HEK293 (cell line): ENCODE data around the gene DDX50.

ENCODE experiments used
- BCL11B ChIP-seq: fragments of 450-650 bp; formaldehyde crosslinking; IDR thresholded peaks from 2 replicates; pipeline ENCODE4 v1.5.1; 2016; ENCODE audit warnings: low read depth, missing biosample characterization, missing genetic modification characterization
- EGR2 ChIP-seq: fragments of 450-650 bp; formaldehyde crosslinking; IDR thresholded peaks from 2 replicates; pipeline ENCODE4 v1.5.1; 2016; ENCODE audit warnings: low read depth, missing biosample characterization, missing genetic modification characterization
- FEZF1 ChIP-seq: fragments of 450-650 bp; formaldehyde crosslinking; IDR thresholded peaks from 2 replicates; pipeline ENCODE4 v1.5.1; 2016; ENCODE audit warnings: missing biosample characterization, missing genetic modification characterization
- GLI4 ChIP-seq: fragments of 450-650 bp; formaldehyde crosslinking; IDR thresholded peaks from 2 replicates; pipeline ENCODE4 v1.5.1; 2016; ENCODE audit warnings: missing biosample characterization, missing genetic modification characterization
- KLF10 ChIP-seq: fragments of 450-650 bp; IDR thresholded peaks from 2 replicates; pipeline ENCODE4 v1.5.1; 2018; ENCODE audit warnings: missing biosample characterization, mild to moderate bottlenecking, missing genetic modification characterization
- PBX3 ChIP-seq: sonication (generic); formaldehyde crosslinking; IDR thresholded peaks from 2 replicates; pipeline ENCODE4 v1.8.1; 2022; ENCODE audit warnings: mild to moderate bottlenecking, moderate library complexity, missing genetic modification reagents
- PRDM1 ChIP-seq: fragments of 450-650 bp; formaldehyde crosslinking; IDR thresholded peaks from 2 replicates; pipeline ENCODE4; 2016; ENCODE audit warnings: missing biosample characterization, missing genetic modification characterization
- SETDB1 ChIP-seq: IDR thresholded peaks from one replicate; pipeline ENCODE4 v1.6.1; 2017; ENCODE audit warnings: mild to moderate bottlenecking, low read length, moderate library complexity, mixed read lengths; ENCODE audit not compliant: insufficient read length
- TRIM28 ChIP-seq: IDR thresholded peaks from 2 replicates; pipeline ENCODE4 v1.6.1; 2011; ENCODE audit warnings: low read length, control low read depth, borderline replicate concordance
- ZBTB21 ChIP-seq: fragments of 450-650 bp; formaldehyde crosslinking; IDR thresholded peaks from 2 replicates; pipeline ENCODE4 v1.5.1; 2017; ENCODE audit warnings: missing biosample characterization, missing genetic modification characterization
- ZBTB44 ChIP-seq: fragments of 450-650 bp; IDR thresholded peaks from 2 replicates; pipeline ENCODE4 v1.5.1; 2018; ENCODE audit warnings: missing biosample characterization, mild to moderate bottlenecking, missing genetic modification characterization
- ZFP37 ChIP-seq: fragments of 450-650 bp; formaldehyde crosslinking; IDR thresholded peaks from 2 replicates; pipeline ENCODE4 v1.5.1; 2016; ENCODE audit warnings: missing biosample characterization, missing genetic modification characterization
- ZFP41 ChIP-seq: fragments of 450-650 bp; formaldehyde crosslinking; IDR thresholded peaks from 2 replicates; pipeline ENCODE4 v1.5.1; 2016; ENCODE audit warnings: missing biosample characterization, missing genetic modification characterization, borderline replicate concordance
- ZNF112 ChIP-seq: fragments of 450-650 bp; formaldehyde crosslinking; IDR thresholded peaks from 2 replicates; pipeline ENCODE4 v1.5.0; 2017; ENCODE audit warnings: missing biosample characterization, missing genetic modification characterization
- ZNF121 ChIP-seq: fragments of 450-650 bp; formaldehyde crosslinking; IDR thresholded peaks from 2 replicates; pipeline ENCODE4 v1.5.1; 2016; ENCODE audit warnings: missing biosample characterization, missing genetic modification characterization
- ZNF169 ChIP-seq: fragments of 450-650 bp; formaldehyde crosslinking; IDR thresholded peaks from 2 replicates; pipeline ENCODE4 v1.5.1; 2016; ENCODE audit warnings: missing biosample characterization, missing genetic modification characterization
- ZNF174 ChIP-seq: fragments of 450-650 bp; formaldehyde crosslinking; IDR thresholded peaks from 2 replicates; pipeline ENCODE4 v1.5.0; 2017; ENCODE audit warnings: missing biosample characterization, mild to moderate bottlenecking, missing genetic modification characterization
- ZNF175 ChIP-seq: fragments of 450-650 bp; formaldehyde crosslinking; IDR thresholded peaks from 2 replicates; pipeline ENCODE4 v1.5.1; 2016; ENCODE audit warnings: missing biosample characterization, missing genetic modification characterization
- ZNF2 ChIP-seq: fragments of 450-650 bp; formaldehyde crosslinking; IDR thresholded peaks from 2 replicates; pipeline ENCODE4 v1.5.1; 2016; ENCODE audit warnings: missing biosample characterization, missing genetic modification characterization
- ZNF239 ChIP-seq: fragments of 450-650 bp; formaldehyde crosslinking; IDR thresholded peaks from 2 replicates; pipeline ENCODE4 v1.5.1; 2016; ENCODE audit warnings: missing biosample characterization, missing genetic modification characterization
- ZNF350 ChIP-seq: fragments of 450-650 bp; formaldehyde crosslinking; IDR thresholded peaks from 2 replicates; pipeline ENCODE4 v1.5.0; 2017; ENCODE audit warnings: missing biosample characterization, mild to moderate bottlenecking, missing genetic modification characterization
- ZNF558 ChIP-seq: fragments of 450-650 bp; formaldehyde crosslinking; IDR thresholded peaks from 2 replicates; pipeline ENCODE4 v1.5.1; 2016; ENCODE audit warnings: missing biosample characterization, missing genetic modification characterization
- ZNF600 ChIP-seq: fragments of 450-650 bp; formaldehyde crosslinking; IDR thresholded peaks from 2 replicates; pipeline ENCODE4 v1.5.1; 2016; ENCODE audit warnings: missing biosample characterization, missing genetic modification characterization
- ZNF610 ChIP-seq: fragments of 450-650 bp; formaldehyde crosslinking; IDR thresholded peaks from 2 replicates; pipeline ENCODE4 v1.5.1; 2016; ENCODE audit warnings: missing biosample characterization, missing genetic modification characterization, borderline replicate concordance
- ZNF692 ChIP-seq: fragments of 450-650 bp; formaldehyde crosslinking; IDR thresholded peaks from 2 replicates; pipeline ENCODE4 v1.5.1; 2016; ENCODE audit warnings: missing biosample characterization, missing genetic modification characterization
- ZNF785 ChIP-seq: fragments of 450-650 bp; formaldehyde crosslinking; IDR thresholded peaks from 2 replicates; pipeline ENCODE4 v1.5.1; 2016; ENCODE audit warnings: missing biosample characterization, missing genetic modification characterization
- ZNF830 ChIP-seq: fragments of 450-650 bp; IDR thresholded peaks from 2 replicates; pipeline ENCODE4 v1.5.0; 2018; ENCODE audit warnings: missing biosample characterization, missing genetic modification characterization, low read depth, mild to moderate bottlenecking, moderate library complexity
- ZNF837 ChIP-seq: fragments of 450-650 bp; formaldehyde crosslinking; IDR thresholded peaks from 2 replicates; pipeline ENCODE4 v1.5.1; 2016; ENCODE audit warnings: missing biosample characterization, missing genetic modification characterization
- TF ChIP-seq, protein P1 (sequence below): fragments of 450-650 bp; formaldehyde crosslinking; IDR thresholded peaks from 2 replicates; pipeline ENCODE4 v1.5.1; 2017; ENCODE audit warnings: missing biosample characterization, missing genetic modification characterization
- TF ChIP-seq, protein P2 (sequence below): fragments of 450-650 bp; formaldehyde crosslinking; IDR thresholded peaks from 2 replicates; pipeline ENCODE4 v1.5.1; 2016; ENCODE audit warnings: missing biosample characterization, missing genetic modification characterization
- TF ChIP-seq, protein P3 (sequence below): fragments of 450-650 bp; formaldehyde crosslinking; IDR thresholded peaks from 2 replicates; pipeline ENCODE4 v1.5.1; 2017; ENCODE audit warnings: missing biosample characterization, missing genetic modification characterization

DDX50 gene

GRCh38 chr10:68871731-68872342, 29.3 kb upstream of the DDX50 start (continued):
- TF ChIP-seq, protein P1, sequence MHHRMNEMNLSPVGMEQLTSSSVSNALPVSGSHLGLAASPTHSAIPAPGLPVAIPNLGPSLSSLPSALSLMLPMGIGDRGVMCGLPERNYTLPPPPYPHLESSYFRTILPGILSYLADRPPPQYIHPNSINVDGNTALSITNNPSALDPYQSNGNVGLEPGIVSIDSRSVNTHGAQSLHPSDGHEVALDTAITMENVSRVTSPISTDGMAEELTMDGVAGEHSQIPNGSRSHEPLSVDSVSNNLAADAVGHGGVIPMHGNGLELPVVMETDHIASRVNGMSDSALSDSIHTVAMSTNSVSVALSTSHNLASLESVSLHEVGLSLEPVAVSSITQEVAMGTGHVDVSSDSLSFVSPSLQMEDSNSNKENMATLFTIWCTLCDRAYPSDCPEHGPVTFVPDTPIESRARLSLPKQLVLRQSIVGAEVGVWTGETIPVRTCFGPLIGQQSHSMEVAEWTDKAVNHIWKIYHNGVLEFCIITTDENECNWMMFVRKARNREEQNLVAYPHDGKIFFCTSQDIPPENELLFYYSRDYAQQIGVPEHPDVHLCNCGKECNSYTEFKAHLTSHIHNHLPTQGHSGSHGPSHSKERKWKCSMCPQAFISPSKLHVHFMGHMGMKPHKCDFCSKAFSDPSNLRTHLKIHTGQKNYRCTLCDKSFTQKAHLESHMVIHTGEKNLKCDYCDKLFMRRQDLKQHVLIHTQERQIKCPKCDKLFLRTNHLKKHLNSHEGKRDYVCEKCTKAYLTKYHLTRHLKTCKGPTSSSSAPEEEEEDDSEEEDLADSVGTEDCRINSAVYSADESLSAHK (tag by site-specific recombination): peak; percentile 89
- TF ChIP-seq FEZF1 (tag by site-specific recombination): peak; percentile 94
- no peak for TF ChIP-seq ZNF174 (tag by site-specific recombination)
- TF ChIP-seq ZNF112 (tag by site-specific recombination): no peak
- TF ChIP-seq ZFP41 (tag by site-specific recombination): no peak
- no peak for TF ChIP-seq ZNF239 (tag by site-specific recombination)
- TF ChIP-seq ZNF692: peak; percentile 52; the same call in 1 of the 2 replicates
- no peak for TF ChIP-seq ZNF169 (tag by site-specific recombination)
- no peak for TF ChIP-seq SETDB1
- TF ChIP-seq ZNF2 (tag by site-specific recombination): peak; percentile 86
- no peak for TF ChIP-seq ZNF175
- no peak for TF ChIP-seq GLI4 (tag by site-specific recombination)
- peak; percentile 96 for TF ChIP-seq ZNF558 (tag by site-specific recombination)
- TF ChIP-seq TRIM28: no peak
- TF ChIP-seq PRDM1 (tag by site-specific recombination): no peak
- TF ChIP-seq ZNF785 (tag by site-specific recombination): no peak
- no peak for TF ChIP-seq ZNF350 (tag by site-specific recombination)
- no peak for TF ChIP-seq PBX3 (CRISPR knock-in tag)
- TF ChIP-seq, protein P2, sequence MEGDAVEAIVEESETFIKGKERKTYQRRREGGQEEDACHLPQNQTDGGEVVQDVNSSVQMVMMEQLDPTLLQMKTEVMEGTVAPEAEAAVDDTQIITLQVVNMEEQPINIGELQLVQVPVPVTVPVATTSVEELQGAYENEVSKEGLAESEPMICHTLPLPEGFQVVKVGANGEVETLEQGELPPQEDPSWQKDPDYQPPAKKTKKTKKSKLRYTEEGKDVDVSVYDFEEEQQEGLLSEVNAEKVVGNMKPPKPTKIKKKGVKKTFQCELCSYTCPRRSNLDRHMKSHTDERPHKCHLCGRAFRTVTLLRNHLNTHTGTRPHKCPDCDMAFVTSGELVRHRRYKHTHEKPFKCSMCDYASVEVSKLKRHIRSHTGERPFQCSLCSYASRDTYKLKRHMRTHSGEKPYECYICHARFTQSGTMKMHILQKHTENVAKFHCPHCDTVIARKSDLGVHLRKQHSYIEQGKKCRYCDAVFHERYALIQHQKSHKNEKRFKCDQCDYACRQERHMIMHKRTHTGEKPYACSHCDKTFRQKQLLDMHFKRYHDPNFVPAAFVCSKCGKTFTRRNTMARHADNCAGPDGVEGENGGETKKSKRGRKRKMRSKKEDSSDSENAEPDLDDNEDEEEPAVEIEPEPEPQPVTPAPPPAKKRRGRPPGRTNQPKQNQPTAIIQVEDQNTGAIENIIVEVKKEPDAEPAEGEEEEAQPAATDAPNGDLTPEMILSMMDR: no peak
- TF ChIP-seq ZNF121: no peak
- peak; percentile 99 for TF ChIP-seq ZBTB44
- TF ChIP-seq, protein P3, sequence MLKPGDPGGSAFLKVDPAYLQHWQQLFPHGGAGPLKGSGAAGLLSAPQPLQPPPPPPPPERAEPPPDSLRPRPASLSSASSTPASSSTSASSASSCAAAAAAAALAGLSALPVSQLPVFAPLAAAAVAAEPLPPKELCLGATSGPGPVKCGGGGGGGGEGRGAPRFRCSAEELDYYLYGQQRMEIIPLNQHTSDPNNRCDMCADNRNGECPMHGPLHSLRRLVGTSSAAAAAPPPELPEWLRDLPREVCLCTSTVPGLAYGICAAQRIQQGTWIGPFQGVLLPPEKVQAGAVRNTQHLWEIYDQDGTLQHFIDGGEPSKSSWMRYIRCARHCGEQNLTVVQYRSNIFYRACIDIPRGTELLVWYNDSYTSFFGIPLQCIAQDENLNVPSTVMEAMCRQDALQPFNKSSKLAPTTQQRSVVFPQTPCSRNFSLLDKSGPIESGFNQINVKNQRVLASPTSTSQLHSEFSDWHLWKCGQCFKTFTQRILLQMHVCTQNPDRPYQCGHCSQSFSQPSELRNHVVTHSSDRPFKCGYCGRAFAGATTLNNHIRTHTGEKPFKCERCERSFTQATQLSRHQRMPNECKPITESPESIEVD: peak; percentile 99
- TF ChIP-seq ZNF610 (tag by site-specific recombination): peak; percentile 63; the same call in 1 of the 2 replicates
- TF ChIP-seq ZNF600: no peak
- peak; percentile 74 for TF ChIP-seq ZBTB21 (tag by site-specific recombination)
- no peak for TF ChIP-seq ZNF830
- no peak for TF ChIP-seq EGR2 (tag by site-specific recombination)
- peak; percentile 76 for TF ChIP-seq KLF10
- TF ChIP-seq ZNF837 (tag by site-specific recombination): no peak
- TF ChIP-seq ZFP37: no peak
- TF ChIP-seq BCL11B (tag by site-specific recombination): peak; percentile 69; the same call in 1 of the 2 replicates
